Fibroblast of skin of abdomen (primary cell): ENCODE data around the gene DBNL. TPM values are rescaled to one million over a fixed set of nuclear protein-coding genes. Genes with fewer than 3 reads are reported as not detected.
"Not testable (repeated sequence)": the region's sequence is repeated elsewhere in the genome, so short reads cannot be mapped to it uniquely, and the experiment has no call there.

Experiments
- DNase-seq: peaks from one replicate; pipeline ENCODE4 v3.0.0-alpha.2; 2013
- polyA plus RNA-seq, 2 experiments: library from polyadenylated mRNA; unstranded; fragments of 120-200 nt; gene quantifications; one replicate each; pipeline ENCODE4 v1.2.1, GENCODE V29; 2013; ENCODE audit not compliant: insufficient read length in 2 of 2

The DBNL gene
- polyA plus RNA-seq (2013, experiment 1 of 2; ENCODE audit: insufficient read length): 103 TPM
- polyA plus RNA-seq (2013, experiment 2 of 2; ENCODE audit: insufficient read length): 104 TPM

DNA sequence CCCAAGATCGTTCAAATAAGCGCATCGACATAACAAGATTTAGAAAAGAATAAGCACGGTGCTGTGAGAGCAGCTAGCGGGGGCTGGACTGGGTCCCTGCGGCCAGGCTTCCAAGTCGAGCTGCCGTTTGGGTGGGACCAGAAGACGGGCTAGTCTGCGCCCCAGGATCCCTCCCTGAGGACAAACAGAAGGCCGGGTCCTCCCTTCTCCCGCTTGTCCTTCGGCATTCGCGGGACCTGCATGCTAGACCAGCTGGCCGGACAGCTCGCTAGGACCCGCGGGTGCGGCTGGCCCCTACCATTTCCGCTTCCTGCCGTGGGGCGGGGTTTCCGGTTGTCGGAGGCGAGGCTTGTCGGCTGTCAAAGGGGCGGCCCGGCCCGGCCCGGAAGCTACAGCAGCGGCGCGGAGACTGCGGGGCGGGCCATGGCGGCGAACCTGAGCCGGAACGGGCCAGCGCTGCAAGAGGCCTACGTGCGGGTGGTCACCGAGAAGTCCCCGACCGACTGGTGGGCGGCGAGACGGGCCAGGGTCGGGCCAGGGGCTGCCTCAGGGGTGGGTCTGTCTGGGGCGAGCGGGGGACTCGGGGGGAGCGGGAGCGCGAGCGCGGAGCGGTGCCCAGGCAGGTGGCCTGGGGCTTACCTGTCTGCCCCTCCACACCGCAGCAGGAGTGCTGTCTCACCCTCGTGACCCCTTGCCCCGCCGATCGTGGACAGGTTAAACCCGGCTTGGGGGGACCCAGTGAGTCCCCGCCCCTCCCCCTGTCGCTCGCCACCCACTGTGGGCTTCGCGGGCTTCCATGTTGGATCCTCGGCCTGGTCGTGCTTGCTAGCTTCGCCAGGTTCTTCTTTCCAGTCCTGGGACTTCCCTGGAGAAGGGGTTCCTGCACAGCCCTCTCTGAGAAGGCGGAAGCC lies at the start of gene DBNL:
Gene DBNL (plus strand): TSS at position 388 of the 911 bp plus-strand sequence. CDS start 36 bp downstream, at position 424.
- peak; percentile 80 for DNase-seq

DNA sequence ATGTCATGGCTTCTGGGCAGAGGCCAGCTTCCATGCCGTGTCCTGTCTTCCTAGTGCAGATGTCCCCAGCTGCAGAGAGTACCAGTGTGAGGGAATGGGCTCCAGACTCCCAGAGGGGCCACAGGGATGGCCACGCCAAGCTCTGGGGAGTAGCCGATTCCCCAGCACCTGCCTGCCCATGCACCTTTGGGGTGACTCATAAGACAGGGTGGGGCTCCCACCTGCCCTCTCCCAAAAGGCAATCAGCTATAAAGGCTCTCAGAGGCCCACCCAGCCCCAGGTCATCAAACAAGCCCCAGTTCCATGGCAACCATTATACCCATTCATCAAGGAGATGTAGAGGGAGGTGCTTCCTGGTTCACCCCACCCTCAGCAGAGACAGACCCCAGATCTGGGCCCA lies 47.0 kb upstream of the DBNL start, which contains the start of gene SPDYE1:
Gene SPDYE1 (plus strand): TSS at position 366 of the 400 bp plus-strand sequence. CDS start 2,053 bp downstream, outside the sequence.
- DNase-seq: not testable (repeated sequence)

GRCh38 chr7:44012081-44012480 lies 32.4 kb upstream of the DBNL start:
- not testable (repeated sequence) for DNase-seq

GRCh38 chr7:44015090-44015489 lies 29.4 kb upstream of the DBNL start:
- DNase-seq: not testable (repeated sequence)

GRCh38 chr7:44018857-44019807 lies 25.4 kb upstream of the DBNL start:
- peak; percentile 97 for DNase-seq

GRCh38 chr7:44019825-44020224 lies 24.7 kb upstream of the DBNL start:
- not testable (repeated sequence) for DNase-seq

GRCh38 chr7:44022069-44022468 lies 22.4 kb upstream of the DBNL start:
- DNase-seq: not testable (repeated sequence)

- DNase-seq: not testable (repeated sequence)
Measured at GRCh38 chr7:44022796-44023467, 21.6 kb upstream of the DBNL start.

DNA sequence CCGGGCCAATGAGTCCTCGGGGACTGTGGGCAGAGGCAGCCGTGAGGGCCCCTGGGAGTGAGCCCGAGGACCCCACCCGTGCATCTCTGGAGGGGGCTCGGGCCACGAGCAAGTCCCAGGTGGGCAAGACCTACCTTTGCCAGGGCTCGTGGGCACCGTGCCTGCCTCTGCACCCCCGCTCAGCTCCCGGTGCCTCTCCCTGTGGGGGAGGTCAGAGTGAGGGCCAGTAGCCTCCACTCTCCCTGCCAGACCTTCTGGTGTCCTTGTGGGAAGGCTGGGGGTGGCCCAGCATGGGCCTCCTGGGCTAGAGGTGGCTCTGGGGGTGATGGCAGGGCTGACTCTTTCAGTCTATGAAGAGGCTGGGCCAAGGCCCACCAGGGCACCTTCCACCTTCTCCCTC lies 15.1 kb upstream of the DBNL start:
- not testable (repeated sequence) for DNase-seq

GRCh38 chr7:44030029-44030428 lies 14.5 kb upstream of the DBNL start:
- not testable (repeated sequence) for DNase-seq

GRCh38 chr7:44031319-44031718 lies 13.2 kb upstream of the DBNL start:
- not testable (repeated sequence) for DNase-seq

DNA sequence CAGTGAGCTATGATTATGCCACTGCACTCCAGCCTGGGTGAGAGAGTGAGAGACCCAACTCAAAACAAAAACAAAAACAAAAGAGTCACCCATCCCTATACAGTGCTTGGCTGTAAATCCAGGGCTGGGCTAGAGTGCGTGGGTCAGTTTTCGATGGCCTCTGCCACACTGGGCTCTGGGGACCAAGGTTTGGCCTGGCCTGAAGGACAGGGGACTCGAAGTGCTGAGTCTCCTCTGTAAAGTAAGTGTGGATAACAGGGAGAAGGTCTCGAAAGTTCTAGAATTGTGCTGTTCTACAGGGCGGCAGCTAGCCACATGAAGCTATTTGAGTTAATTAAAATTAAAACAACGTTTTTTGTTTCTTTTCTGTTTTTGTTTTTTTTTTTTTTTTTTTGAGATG lies 12.5 kb upstream of the DBNL start:
- not testable (repeated sequence) for DNase-seq

DNA sequence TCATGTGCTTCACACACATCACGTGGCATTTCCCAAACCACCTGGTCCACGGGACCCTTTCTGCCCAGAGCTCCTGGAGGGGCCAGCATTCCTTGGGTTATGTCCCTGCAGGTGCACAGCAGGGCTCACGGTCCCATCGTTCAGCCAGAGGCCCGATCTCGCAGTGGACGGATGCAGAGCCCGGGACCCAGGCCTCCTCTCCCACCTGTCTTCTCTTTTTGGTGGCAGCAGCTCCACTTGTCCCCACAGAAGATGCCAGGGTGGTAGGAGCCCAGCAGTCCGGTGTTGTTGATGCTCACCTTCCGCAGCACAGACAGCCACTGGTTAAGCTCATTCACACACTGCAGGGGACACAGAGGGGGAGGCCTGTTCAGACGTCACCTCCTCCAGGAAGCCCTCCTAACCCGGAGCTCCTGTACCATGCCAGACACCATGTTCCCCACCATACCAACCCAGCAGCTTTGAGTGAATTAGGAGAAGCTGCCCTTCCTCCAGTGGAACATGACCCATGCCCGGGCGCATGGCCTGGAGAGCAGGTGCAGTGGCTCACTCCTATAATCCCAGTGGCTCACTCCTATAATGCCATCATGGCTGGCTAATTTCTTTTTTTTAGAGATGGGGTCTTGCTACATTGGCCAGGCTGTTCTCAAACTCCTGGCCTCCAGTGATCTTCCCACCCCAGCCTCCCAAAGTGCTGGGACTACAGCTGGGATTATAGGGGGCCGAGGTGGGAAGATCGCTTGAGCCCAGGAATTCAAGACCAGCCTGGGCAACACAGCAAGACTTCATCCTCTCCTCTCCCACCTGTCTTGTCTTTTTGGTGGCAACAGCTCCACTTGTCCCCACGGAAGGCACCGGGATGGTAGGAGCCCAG lies 10.3 kb upstream of the DBNL start:
- DNase-seq: not testable (repeated sequence)

DNA sequence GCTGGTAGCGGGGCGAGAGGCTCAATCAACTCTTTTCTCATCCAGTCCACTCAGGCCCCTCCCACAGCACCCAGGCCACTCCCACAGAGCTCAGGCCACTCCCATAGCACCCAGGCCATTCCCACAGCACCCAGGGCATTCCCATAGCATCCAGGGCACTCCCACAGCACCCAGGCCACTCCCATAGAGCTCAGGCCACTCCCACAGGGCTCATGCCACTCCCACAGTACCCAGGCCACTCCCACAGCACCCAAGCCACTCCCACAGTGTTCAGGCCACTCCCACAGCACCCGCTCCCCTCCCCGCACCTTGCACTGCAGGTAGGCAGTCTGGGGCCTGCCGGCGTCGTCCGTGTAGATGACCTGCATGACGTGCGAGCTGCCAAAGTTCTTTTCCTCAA lies 8.1 kb upstream of the DBNL start:
- not testable (repeated sequence) for DNase-seq

- DNase-seq: not testable (repeated sequence)
Measured at GRCh38 chr7:44037951-44038350, 6.6 kb upstream of the DBNL start.

GRCh38 chr7:44038553-44038952 lies 5.9 kb upstream of the DBNL start:
- DNase-seq: not testable (repeated sequence)

GRCh38 chr7:44038961-44039558 lies 5.4 kb upstream of the DBNL start:
- peak; percentile 4 for DNase-seq

GRCh38 chr7:44039800-44040492 lies 4.6 kb upstream of the DBNL start:
- not testable (repeated sequence) for DNase-seq

GRCh38 chr7:44040493-44040891 lies 4.0 kb upstream of the DBNL start:
- DNase-seq: not testable (repeated sequence)

DNA sequence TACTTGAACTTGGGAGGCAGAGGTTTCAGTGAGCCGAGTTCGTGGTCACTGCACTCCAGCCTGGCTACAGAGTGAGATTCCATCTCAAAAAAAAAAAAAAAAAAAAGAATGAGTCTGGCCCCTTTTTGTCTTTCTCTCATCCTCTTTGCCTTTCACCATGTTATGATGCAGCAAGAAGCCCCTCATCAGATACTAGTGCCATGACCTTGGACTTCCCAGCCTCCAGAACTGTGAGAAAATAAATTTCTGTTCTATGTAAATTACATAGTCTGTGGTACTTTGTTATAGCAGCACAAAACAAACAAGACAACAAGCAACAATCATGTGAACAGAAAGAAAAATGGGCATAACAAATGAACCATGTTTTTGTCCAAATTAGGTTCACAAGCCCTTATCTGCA lies 2.3 kb upstream of the DBNL start:
- DNase-seq: no peak
